Upper lobe of left lung (tissue), 6 donors: ENCODE data around the gene VPS9D1. TPM values are rescaled to one million over a fixed set of nuclear protein-coding genes. Genes with fewer than 3 reads are reported as not detected.
A peak's percentile ranks its signal among the peaks of the same experiment; 100 is the strongest.

Experiments
- ATAC-seq, 2 donors: fragments of 200-7000 bp; cut with Tn5 transposase; one replicate each; pipeline ENCODE4 v1.9.1; 2022; ENCODE audit warnings: mild to moderate bottlenecking in 2 of 2, moderate library complexity in 2 of 2; ENCODE audit not compliant: low FRiP score in 2 of 2
- DNase-seq, 2 donors: peaks; one replicate each; pipeline ENCODE4 v3.0.0-alpha.2; 2019 to 2020
- H3K27ac ChIP-seq, 4 donors: fragments of 200-600 bp; sonication (generic); one replicate each; pipeline ENCODE4 v1.5.1; 2016 to 2019
- H3K27me3 ChIP-seq, 4 donors: fragments of 200-600 bp; sonication (generic); one replicate each; pipeline ENCODE4 v1.5.1; 2017 to 2019
- H3K36me3 ChIP-seq, 4 donors: fragments of 200-600 bp; sonication (generic); one replicate each; pipeline ENCODE4 v1.5.1; 2016 to 2019
- H3K4me1 ChIP-seq, 4 donors: fragments of 200-600 bp; sonication (generic); one replicate each; pipeline ENCODE4 v1.5.1; 2018 to 2019
- H3K4me3 ChIP-seq, 4 donors: fragments of 200-600 bp; sonication (generic); one replicate each; pipeline ENCODE4 v1.5.1; 2017 to 2019; ENCODE audit warnings: mild to moderate bottlenecking in 2 of 4, moderate library complexity in 1 of 4
- H3K9me3 ChIP-seq, 4 donors: fragments of 200-600 bp; sonication (generic); one replicate each; pipeline ENCODE4 v1.5.1; 2018 to 2019
- EP300 ChIP-seq, 4 donors: sonication (generic); formaldehyde crosslinking; IDR thresholded peaks; one replicate each; pipeline ENCODE4 v1.5.1; 2017; ENCODE audit warnings: antibody characterized with exemption in 4 of 4, control low read depth in 2 of 4
- POLR2A ChIP-seq, 4 donors: fragments of 450-650 bp; IDR thresholded peaks; one replicate each; pipeline ENCODE4 v1.5.1; 2016 to 2017; ENCODE audit warnings: antibody characterized with exemption in 4 of 4, mild to moderate bottlenecking in 2 of 4
- POLR2AphosphoS5 ChIP-seq, 2 donors: sonication (generic); formaldehyde crosslinking; IDR thresholded peaks; one replicate each; pipeline ENCODE4 v1.5.1; 2017; ENCODE audit warnings: antibody characterized with exemption in 2 of 2
- WGBS, 2 donors: methylation state at CpG; one replicate each; pipeline ENCODE4 v1.1.5; 2017 to 2018; 5-methylcytosine and 5-hydroxymethylcytosine counted together
- total RNA-seq, 6 donors: library from RNA; depleted of rRNA in 4 of 6; stranded (reverse); fragments of >200 nt in 4 of 6; gene quantifications; one replicate each; pipeline versions ENCODE4 v1.1.0 to v1.2.1, GENCODE V29; 2016 to 2021
- TF ChIP-seq, protein P1 (sequence below), 6 experiments: fragments of 450-650 bp in 4 of 6; fragments of 200-600 bp in 2 of 6; sonication (generic) in 2 of 6; IDR thresholded peaks; one replicate each; pipeline ENCODE4 v1.5.1; 2016 to 2019; ENCODE audit warnings: antibody characterized with exemption in 6 of 6
- donor health status: DM: no; HTN: no; CAD: no; lungs with moderate emphysema.
- donor health status: DM: no; HTN: yes; CAD: no; lungs with severe emphysema.

The VPS9D1 gene
- total RNA-seq, 6 donors from 2014 or later = 7.4 to 45.1 (median 20.2) TPM

DNA sequence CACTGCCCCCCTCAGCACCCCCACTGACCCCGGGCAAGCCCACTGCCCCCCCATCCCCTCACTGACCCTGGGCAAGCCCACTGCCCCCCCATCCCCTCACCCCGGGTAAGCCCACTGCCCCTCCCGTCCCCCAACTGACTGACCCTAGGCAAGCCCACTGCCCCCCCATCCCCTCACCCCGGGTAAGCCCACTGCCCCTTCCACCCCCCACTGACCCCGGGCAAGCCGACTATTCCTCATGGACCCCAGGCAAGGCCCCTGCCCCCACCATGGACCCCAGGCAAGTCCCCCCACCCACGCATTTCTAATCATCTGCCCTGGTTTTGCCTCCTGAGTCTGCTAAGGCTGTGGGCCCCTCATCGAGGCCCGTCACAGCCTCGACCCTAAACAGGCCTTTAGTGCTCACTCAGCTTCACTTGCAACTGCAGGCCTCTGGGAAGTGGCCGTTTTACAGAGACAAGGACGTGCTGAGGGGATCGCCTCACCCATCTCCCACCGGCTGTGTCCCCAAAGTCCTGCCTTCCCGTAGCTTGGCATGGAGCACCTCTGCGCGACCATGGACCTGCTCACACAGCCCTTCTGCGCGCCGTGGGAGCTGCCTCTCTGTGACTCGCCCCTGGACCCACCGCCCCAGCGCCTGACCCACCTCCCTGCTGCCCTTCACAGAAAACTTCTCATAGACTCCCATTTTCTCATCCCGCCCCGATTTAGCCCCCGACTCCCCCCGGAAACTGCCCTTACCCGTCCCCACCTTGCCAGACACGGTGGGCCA, 3.6 kb downstream of the VPS9D1 start:
- peak in 1 of 2 donors; percentile 61 for DNase-seq
- 90 to 93% methylated on average over 20 to 25 of the region's 29 CpGs for WGBS, 2 donors
- Histone ChIP-seq H3K4me3 (no peak overlapping the region), H3K9me3 (no peaks in the 10 kb centered on the region), H3K27me3 (peaks cover 0 to 8% (median 5%) of the 10 kb centered on the region in 4 donors), H3K4me1 (peaks cover 15 to 31% (median 20%) of the 10 kb centered on the region in 4 donors), H3K27ac (no peak overlapping the region), H3K36me3 (no peaks in the 10 kb centered on the region)
- no peak for TF ChIP-seq POLR2AphosphoS5 (IDR thresholded peaks at IDR 0.05)
- TF ChIP-seq EP300 (IDR thresholded peaks at IDR 0.05) = no peak
- no peak for ATAC-seq

DNA sequence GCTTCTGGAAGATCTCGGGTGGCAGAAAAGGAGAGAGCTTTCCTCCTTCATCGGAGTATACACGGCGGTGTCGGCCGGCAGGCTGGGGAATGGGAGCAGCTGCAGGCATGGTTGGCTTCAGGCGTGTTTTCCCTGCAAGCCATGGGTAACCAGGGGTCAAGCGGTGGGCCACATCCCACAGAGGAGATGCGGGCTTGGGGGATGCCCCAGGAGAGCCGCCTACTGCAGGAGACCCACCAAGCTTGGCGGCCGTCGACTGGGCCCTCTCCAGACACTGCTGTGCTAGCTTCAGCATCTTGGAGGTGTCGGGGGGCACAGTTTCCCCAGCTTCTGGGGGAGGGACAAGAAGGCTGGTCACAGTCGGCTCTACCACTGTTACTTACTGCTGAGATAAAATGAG, 4.2 kb downstream of the VPS9D1 start:
- Histone ChIP-seq H3K4me1 (peaks cover 21 to 34% (median 26%) of the 10 kb centered on the region in 4 donors), H3K27me3 (peaks cover 0 to 8% (median 5%) of the 10 kb centered on the region in 4 donors), H3K9me3 (no peaks in the 10 kb centered on the region), H3K36me3 (no peaks in the 10 kb centered on the region), H3K4me3 (no peak overlapping the region), H3K27ac (no peak overlapping the region)
- WGBS, 2 donors = 92 to 95% methylated on average over 11 to 15 of the region's 15 CpGs
- DNase-seq (peak in 1 of 2 donors; percentile 67), ATAC-seq (no peak)
- TF ChIP-seq, protein P1, sequence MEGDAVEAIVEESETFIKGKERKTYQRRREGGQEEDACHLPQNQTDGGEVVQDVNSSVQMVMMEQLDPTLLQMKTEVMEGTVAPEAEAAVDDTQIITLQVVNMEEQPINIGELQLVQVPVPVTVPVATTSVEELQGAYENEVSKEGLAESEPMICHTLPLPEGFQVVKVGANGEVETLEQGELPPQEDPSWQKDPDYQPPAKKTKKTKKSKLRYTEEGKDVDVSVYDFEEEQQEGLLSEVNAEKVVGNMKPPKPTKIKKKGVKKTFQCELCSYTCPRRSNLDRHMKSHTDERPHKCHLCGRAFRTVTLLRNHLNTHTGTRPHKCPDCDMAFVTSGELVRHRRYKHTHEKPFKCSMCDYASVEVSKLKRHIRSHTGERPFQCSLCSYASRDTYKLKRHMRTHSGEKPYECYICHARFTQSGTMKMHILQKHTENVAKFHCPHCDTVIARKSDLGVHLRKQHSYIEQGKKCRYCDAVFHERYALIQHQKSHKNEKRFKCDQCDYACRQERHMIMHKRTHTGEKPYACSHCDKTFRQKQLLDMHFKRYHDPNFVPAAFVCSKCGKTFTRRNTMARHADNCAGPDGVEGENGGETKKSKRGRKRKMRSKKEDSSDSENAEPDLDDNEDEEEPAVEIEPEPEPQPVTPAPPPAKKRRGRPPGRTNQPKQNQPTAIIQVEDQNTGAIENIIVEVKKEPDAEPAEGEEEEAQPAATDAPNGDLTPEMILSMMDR (IDR thresholded peaks at IDR 0.05) = no peak
- no peak for TF ChIP-seq POLR2A (IDR thresholded peaks at IDR 0.05)
- TF ChIP-seq POLR2AphosphoS5 (IDR thresholded peaks at IDR 0.05) = no peak
- TF ChIP-seq EP300 (IDR thresholded peaks at IDR 0.05) = no peak

- Histone ChIP-seq H3K36me3 (peaks cover 0 to 8% (median 0%) of the 10 kb centered on the region in 4 donors), H3K4me1 (peaks cover 9 to 16% (median 12%) of the 10 kb centered on the region in 4 donors), H3K4me3 (peak overlapping the region in 3 of 4 donors; percentile 32 to 49 (median 37)), H3K9me3 (no peaks in the 10 kb centered on the region), H3K27me3 (peaks cover 0 to 7% (median 1%) of the 10 kb centered on the region in 4 donors), H3K27ac (no peak overlapping the region)
- TF ChIP-seq POLR2A (IDR thresholded peaks at IDR 0.05) (no peak), EP300 (IDR thresholded peaks at IDR 0.05) (no peak), POLR2AphosphoS5 (IDR thresholded peaks at IDR 0.05) (no peak)
- TF ChIP-seq, protein P1 (IDR thresholded peaks at IDR 0.05) = no peak
- ATAC-seq (no peak), DNase-seq (peak in 1 of 2 donors; percentile 66)
- 20% methylated on average over 6 to 21 of the region's 22 CpGs for WGBS, 2 donors
Measured at GRCh38 chr16:89712274-89712781, 8.4 kb downstream of the VPS9D1 start.

- Histone ChIP-seq H3K4me3 (peak overlapping the region in 3 of 4 donors; percentile 32 to 49 (median 37)), H3K36me3 (peaks cover 0 to 8% (median 0%) of the 10 kb centered on the region in 4 donors), H3K9me3 (no peaks in the 10 kb centered on the region), H3K27me3 (peaks cover 0 to 7% (median 1%) of the 10 kb centered on the region in 4 donors), H3K27ac (no peak overlapping the region), H3K4me1 (peaks cover 9 to 16% (median 12%) of the 10 kb centered on the region in 4 donors)
- TF ChIP-seq POLR2A (IDR thresholded peaks at IDR 0.05) = no peak
- TF ChIP-seq, protein P1 (IDR thresholded peaks at IDR 0.05) = no peak
- TF ChIP-seq POLR2AphosphoS5 (IDR thresholded peaks at IDR 0.05) = no peak
- TF ChIP-seq EP300 (IDR thresholded peaks at IDR 0.05) = no peak
- 3 to 13% methylated on average over 6 to 15 of the region's 48 CpGs for WGBS, 2 donors
- peak; percentile 56 to 76 for ATAC-seq
- DNase-seq = peak; percentile 40 to 91
Measured at GRCh38 chr16:89711601-89712273, 9.0 kb downstream of the VPS9D1 start.
